Fibroblast of the conjunctiva (primary cell): ENCODE results near the gene ARL8B.
A peak's percentile ranks its signal among the peaks of the same experiment; 100 is the strongest.
"Not testable (repeated sequence)": the region's sequence is repeated elsewhere in the genome, so short reads cannot be mapped to it uniquely, and the experiment has no call there.

Experiments
- DNase-seq: peaks from one replicate; pipeline ENCODE4 v3.0.0-alpha.2; 2010; ENCODE audit warnings: low read depth

Gene ARL8B

DNA sequence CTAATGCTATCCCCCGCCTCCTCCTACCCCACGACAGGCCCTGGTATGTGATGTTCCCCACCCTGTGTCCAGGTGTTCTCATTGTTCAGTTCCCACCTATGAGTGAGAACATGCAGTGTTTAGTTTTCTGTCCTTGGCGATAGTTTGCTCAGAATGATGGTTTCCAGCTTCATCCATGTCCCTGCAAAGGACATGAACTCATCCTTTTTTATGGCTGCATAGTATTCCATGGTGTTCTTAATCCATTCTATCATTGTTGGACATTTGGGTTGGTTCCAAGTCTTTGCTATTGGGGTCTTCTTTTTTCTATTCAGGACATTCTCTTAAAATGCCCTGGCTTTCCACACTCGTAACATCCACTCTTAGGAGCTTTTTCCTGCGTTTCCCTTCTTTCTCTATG lies 25.1 kb downstream of the ARL8B start:
- not testable (repeated sequence) for DNase-seq

DNA sequence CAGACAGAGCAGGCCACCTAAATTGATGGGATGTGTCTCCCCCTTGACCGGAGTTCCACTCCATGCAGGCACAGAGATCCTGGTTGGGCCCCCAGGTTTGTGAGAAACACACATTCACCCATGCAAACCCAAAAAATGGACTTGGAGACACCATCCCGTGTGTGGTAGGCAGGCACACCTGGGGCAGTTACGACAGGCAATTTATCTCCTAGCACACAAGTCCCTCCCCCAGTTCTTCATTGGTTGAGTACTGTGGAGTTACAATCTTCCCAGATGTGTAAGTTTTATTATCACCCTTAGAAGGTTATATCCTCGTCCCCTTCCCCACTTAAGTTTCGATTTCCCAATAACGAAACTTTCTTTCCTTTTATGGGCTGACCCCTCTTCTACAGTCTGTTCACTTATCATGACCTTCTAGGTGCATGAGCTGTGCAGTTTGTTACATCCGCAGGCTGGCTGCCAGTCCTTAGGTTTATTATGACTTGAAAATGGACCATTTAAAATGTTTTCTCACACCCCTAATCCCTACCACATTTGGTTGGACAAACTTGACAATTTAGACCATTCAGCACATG lies 27.3 kb downstream of the ARL8B start:
- DNase-seq: no peak

DNA sequence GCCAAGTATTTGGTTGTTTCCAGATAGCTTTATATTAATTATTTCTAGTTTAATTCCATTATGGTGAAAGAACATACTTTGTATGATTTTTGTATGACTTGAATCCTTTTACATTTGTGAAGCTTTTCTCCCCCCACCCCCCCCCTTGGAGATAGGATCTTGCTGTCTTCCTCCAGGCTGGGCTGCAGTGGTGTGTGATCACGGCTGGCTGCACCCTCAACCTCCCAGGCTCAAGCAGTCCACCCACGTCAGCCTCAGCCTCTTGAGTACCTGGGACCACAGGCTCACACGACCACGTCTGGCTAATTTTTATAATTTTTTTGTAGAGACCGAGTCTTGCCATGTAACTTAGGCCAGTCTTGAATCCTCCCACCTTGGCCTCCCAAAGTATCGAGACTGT lies 29.5 kb downstream of the ARL8B start:
- DNase-seq: no peak

DNA sequence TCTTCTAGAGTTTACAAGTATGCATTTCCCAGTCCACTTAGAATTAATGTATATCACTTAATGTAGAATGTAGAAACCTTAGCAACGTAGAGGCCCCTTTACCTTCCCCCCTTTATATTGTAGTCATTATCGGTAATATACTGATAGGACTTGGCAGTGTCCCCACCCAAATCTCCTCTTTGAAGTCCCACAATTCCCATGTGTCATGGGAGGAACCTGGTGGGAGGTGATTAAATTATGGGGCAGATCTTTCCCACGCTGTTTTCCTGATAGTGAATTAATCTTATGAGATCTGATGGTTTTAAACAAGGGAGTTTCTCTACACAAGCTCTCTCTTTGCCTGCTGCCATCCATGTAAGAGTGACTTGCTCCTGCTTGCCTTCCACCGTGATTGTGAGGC lies 31.0 kb downstream of the ARL8B start:
- DNase-seq: no peak

DNA sequence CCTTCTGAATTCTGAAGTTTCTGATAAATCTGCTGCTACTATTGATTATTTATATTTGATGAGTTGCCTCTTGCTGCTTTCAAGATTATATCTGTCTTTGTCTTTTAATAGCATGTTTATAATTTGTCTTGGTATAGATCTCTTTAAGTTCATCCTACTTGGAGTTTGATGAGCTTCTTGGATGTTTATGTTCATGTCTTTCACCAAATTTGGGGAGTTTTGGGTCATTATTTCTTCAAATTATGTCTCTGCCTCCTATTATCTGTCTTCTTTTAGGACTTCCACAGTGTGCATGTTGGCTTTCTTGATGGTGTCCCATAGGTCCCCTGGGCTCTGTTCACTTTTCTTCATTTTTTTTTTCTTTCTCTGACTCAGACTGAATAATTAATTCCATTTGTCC lies 33.1 kb downstream of the ARL8B start:
- no peak for DNase-seq

DNA sequence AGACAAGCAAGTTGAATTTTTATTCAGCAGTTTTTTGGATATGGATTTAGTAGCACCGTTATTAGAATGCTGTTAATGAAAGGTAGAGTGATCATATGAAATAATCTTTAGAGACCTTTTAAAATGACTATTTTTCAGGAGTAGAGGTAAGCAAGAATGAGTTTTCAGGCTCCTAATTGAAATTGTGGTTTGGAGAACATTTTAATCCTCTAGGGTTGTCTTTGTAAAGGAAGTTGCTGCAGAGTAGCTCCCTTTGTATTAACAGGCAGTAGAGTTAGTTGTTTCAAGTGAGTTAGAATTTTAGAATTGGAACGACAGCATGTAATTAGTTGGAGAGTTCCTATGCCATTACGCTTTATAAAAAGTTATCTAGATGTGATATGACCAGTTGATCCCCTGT lies 38.2 kb downstream of the ARL8B start:
- DNase-seq: no peak

DNA sequence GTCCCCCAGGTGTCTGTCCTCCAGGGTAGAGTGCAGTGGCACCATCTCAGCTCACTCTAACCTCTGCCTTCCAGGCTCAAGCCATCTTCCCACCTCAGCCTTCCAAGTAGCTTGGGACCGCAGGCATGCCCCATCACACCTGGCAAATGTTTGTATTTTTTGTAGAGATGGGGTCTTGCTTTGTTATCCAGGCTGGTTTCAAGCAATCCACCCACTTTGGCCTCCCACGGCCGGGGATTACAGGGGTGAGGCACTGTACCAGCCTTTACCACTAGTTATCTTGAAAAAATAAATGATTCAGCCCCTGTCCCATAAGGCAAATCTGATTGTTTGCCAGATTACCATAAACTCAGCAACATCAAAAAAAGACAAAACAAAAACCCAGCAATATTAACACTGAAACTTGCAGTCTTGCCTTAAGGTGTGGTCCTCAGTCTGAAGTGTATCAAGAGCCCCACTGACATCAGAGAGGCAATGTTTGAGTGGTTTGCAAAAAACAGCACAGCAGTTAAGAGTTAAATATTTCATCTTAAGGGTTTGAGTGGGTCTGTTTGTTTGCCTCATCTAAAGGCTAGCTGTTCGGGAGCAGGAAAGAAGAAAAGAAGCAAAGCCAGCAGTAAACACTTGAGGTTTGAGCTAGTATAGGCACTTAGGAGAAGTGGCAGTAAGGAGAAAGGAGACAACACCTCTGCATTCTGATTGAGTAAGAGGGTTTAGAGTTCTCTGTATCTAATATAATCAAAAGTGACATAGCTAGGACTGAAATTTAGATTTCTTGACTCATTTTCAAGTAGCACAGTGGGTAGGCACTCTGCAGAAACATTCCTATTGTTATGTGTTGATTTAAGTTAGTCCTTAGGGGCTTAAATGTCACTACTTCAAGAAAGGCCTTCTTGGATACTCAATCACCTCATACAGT lies 39.1 kb downstream of the ARL8B start:
- no peak for DNase-seq

DNA sequence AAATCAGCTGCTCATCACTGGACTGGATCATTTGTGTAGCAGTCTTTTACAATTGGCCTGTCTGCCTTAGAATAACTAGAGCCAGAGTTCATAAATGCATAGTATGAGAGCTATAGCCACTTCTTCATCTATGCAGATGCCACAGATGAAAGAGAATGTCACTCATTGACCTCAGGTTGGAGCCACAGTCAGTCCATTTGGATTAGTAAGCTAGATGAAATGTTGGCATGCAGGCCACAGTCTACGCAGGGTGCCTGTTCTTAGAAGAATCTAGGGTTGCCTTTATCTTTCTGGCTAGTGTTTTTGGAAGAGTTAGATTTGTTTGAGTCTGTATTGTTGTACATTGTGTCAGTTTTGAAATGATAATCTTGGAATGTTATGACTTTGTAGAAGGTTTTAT lies 40.0 kb downstream of the ARL8B start:
- no peak for DNase-seq

DNA sequence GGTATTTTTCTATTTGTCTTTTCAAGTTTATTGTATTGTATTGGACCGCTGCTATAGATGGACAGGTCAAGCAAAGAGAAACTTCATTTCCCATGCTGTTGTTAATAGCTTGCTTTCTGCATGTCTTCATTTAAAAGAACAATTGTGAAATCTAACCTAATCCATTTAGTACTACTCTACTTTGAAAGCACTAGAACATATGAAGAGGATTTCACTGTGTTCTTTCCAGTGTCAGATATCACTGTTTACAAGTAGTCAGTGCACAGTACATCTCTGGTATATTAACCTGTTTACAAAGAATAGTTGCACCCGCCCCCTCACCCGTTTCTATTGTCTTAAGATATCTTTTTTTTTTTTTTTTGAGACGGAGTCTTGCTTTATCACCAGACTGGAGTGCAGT lies 43.6 kb downstream of the ARL8B start:
- DNase-seq: no peak

DNA sequence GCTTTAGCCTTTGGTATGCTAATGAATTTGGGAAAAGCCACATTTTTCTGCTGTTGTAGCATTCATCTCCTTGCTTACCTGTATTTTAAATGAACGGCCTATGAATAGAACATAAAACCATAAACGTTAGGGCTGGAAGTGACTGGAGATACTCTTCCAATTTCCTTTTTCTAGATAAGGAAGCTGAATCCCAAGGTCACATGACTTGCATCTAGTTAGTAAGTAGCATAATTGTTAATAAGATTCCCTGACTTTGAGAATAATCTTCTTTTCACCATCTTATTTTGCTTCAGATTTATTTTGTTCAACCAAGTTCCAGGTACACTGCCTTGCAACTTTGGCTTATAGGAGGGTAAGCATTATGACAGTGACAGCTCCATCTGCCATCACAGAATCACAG lies 44.8 kb downstream of the ARL8B start:
- DNase-seq: no peak

DNA sequence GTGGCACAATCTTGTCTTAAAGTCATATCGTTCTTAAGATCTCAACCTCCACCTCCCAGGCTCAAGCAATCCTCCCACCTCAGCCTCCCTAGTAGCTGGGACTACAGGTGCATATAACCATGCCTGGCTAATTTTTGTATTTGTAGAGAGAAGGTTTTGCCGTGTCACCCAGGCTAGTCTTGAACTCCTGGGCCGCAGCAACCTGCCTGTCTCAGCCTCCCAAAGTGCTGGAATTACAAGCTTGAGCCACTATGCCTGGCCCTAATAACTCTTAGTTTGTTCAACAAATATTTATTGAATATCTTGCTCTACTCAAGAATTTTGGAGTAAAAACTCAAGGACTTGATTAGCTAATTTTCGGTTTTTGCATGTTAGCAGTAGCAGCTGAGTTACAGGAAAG lies 46.0 kb downstream of the ARL8B start:
- no peak for DNase-seq

DNA sequence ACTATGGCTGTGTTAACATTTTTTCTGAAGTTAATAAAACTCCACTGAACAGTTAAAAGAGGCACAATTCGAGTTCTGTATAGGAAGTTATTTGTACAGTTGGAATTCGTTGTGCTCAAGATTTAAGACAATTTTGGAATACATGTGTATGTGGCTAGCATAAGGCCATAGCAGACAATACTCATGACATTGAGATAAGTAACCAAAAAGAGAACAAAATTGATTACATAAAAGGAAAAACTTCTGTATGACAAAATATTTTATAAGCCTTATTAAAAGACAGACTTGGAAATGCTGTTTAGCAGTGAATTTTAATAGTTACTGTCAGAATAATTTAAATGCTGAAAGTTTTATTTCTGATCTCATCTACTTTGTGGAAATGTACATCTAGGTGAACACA lies 47.7 kb downstream of the ARL8B start:
- DNase-seq: no peak

DNA sequence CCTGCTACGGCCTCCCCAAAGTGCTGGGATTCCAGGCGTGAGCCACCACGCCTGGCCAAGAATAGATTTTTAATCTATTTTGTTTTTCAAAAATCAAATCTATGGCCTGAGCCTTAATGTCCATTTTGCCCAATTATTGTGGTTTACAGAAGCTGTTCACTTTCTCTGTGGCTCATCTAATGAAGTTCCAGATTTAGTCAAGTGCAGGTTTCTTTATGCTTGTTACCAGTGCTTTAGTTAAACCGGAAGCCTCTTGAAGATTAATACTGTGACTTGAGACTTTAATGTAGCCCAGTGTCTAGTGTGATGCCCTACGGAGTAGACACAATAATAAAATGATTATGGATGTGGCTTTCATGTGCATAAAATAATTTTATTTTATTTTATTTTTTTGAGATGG lies 48.9 kb downstream of the ARL8B start:
- DNase-seq: no peak

DNA sequence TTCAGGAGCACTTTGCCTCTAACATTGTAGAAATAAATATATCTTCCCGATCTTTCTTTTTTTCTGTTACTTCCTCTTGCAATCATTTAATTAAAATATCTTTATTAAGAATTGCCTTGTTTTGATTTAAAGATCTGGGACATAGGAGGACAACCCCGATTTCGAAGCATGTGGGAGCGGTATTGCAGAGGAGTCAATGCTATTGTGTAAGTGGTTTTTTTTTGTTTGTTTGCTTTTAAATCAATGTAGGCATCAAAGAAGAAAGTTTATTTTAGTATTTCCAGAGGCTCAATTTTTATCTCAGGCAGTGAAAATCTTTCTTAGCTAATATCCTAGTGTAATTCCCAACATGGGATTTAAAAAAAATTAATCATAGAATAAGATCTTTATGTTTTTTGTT lies 49.9 kb downstream of the ARL8B start:
- no peak for DNase-seq

DNA sequence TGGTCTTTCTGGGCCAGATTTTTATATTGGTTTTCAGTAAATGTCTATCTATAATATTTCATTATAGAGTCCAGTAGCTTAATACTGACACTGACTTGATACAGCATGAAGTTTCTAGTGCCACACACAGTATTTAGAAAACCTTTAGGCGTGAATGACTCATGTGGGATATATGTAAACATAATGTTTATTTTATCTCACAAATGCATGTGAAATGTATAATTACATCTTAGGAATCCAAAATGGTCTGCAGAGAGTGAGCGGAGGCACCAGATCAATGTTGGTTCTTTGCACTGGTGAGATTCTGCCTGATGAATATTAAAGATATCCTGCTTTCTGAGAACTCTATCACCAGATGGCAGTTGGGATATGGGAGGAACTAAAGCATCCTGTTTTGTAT lies 56.9 kb downstream of the ARL8B start:
- not testable (repeated sequence) for DNase-seq

DNA sequence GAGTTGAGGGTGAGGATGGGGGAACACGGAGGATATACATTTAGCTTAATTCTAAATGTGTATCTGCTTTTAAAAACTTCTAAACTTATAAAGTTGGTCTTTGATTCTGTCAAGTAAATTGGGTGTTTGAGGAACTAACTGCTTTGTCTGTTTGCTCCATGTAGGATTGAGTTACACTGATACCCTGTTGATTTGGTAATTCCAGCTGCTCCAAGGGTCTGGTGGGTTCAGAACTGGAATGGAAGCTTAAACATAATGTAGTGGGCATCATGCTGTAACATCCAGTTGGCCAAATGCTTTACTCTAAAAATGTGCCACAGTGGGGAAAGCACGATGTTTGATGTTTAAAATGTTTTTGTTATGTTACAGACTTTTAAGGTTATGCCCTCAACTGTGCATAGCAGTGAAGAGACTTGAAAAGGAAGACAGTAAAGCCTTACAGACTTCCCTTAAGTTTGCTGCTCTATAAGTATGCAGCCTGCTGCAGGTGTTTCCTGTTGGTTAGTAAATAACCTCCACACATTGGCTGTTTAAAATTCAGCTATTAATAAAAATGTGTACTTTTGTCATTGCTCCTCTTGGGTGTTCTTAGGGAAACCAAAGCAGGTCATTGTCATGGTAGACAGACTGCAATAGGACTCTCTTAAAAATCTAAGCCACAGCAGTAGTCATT lies 59.5 kb downstream of the ARL8B start:
- DNase-seq: no peak

DNA sequence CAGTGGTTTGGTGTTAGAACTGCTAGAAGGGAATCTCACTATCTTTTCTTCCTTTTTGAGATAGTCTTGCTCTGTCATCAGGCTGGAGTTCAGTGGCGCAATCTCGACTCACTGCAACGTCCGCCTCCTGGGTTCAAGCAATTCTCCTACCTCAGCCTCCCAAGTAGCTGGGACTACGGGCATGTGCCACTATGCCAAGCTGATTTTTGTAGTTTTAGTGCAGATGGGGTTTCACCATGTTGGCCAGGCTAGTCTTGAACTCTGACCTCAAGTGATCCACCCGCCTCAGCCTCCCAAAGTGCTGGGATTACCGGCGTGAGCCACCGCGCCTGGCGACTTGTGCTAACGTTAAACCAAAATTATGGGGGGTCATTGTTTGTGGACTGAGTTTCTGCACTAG lies 61.6 kb downstream of the ARL8B start:
- DNase-seq: not testable (repeated sequence)

DNA sequence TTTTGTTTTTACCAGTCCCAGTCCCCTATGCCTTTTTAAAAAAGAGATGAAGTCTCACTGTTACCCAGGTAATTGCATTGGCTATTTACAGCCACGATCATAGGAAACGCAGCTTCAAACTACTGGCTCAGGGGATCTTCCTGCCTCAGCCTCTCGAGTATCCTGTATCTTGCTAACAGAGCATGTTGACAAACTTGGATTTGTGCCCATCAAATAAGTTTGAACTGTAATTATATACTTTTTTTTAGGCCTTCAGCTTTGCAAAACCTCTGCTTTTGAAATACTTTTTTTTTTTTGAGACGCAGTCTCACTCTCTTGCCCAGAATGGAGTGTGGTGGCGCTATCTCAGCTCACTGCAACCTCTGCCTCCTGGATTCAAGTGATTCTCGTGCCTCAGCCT lies 62.4 kb downstream of the ARL8B start:
- no peak for DNase-seq

DNA sequence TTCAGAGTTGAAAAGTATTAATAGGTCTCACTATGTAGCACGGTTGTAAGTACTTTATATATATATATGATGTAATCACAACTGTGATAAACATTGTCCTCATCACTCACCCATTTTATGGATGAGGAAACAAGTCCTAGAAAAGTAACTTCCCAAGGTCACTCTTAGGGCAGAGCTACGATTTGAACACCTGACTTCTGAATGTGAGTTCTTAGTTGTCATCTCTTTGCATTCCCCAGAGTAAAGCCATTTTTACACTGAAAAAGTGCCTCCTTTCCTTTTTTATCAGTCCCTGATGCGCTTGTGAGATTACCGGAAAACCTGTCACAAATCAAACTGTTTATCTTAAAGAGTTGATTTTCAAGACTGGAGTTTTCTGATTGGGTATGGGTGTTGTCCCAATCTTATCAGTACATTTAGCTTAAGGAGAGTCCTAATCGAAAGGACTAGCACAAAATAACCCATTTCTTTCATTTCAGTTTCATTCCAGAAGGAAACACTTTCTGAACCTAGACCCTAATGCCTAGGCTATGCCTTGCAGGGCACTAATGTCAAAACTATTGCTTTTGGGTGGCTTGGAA lies 63.1 kb downstream of the ARL8B start:
- DNase-seq: no peak

DNA sequence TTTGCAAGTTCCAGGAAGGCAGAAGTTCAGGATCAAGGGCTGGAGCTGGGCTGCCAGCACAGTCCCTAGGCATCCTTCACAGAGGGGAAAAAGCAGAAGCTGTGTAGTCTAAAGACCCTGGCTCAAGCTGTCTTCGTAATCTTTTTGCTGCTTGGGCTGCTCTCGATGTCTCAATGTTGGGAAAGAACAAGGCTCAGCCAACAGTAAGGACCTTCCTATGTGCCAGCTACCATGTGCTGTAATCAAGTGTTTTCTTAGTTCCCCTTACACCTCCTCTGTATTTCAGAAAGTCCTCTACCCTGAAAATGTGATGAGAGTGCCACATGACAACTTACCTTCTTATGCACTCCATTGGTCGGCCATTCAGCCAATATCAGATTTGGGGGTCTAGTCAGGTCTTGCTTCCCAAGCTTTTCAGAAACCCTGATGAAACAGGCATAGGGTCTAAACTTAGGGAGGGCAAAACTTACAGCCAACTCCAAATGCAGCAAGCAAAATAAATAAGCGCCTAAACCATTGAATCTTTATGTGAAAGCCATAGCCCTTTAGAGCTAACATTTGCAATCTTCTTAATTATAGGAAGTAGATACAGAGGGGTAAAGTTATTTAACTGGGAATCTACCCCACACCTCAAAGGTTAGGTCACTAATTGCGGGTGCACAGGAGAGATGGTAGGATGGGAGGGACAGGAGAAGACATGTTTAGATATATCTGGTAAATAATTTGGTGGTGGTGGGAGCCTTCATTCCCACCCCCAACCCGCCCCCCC lies 64.2 kb downstream of the ARL8B start:
- no peak for DNase-seq

DNA sequence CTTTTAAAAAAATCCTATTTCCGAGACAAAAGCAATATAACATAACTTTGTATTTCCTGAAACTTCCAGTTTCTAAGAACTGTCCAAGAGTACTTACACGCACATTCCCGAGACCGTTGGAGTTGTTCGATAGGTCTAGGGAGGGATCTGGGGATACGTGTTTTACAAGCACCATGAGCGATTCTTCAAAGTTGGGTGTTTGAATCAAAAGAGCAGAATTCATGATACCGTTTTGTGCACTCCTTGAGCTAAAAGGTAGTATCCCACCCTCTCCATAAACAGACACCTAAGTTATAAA lies 64.7 kb downstream of the ARL8B start:
- DNase-seq: no peak

DNA sequence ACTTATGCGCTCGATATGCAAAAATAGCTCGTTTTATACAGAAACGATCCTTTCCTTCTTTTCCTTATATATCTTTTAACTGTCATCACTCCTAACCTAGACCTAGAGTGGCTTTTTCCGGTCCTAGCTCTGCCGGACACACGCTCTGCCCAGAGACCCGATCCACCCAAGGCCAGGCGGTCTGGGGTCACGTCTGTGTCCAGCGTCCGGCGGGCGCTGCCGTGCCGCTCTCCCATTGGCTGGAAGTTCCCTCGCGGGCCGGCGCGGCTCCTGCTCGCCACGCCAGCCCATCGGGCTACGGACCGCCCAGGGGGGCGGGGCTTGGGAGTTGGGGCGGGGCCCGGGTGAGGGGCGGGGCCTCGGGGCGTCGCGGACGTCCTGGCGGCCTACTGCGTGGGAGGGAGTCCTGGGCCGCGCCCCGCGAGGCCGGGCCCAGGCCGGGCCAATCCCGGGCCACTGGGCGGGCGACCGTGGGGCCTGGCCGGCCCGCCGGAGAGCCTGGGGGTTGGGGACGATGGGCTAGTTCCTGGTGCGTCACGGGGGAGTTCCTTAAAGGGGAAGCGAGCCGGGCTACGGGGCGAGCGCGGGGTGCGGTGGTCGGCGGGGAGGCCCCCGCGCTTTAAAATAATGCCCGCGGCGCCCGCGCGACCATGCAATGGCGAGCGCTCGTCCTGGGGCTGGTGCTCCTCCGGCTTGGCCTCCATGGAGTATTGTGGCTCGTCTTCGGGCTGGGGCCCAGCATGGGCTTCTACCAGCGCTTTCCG lies 65.2 kb downstream of the ARL8B start, which contains the start of gene EDEM1:
Gene EDEM1, plus strand, starts transcription at position 552 of the 764 bp plus-strand sequence. Its CDS starts 99 bp downstream, at position 651.
- peak; percentile 92 for DNase-seq
